OCI-LY7 (cell line): Measurements from ENCODE around the gene MSANTD1.

ENCODE experiments used
- EZH2phosphoT487 ChIP-seq: fragments of 200-600 bp; sonication (generic); IDR thresholded peaks from 2 replicates; pipeline ENCODE4 v1.6.1; 2018; ENCODE audit warnings: low read depth, borderline replicate concordance, mild to moderate bottlenecking, mixed run types, antibody characterized with exemption, low read length, moderate library complexity, mixed read lengths
- TF ChIP-seq, protein P1 (sequence below): fragments of 200-600 bp; sonication (generic); conservative IDR thresholded peaks from 2 replicates; pipeline ENCODE4 v1.5.1; 2014; ENCODE audit warnings: mild to moderate bottlenecking, antibody characterized with exemption, low read length, moderate library complexity, mixed read lengths

DNA sequence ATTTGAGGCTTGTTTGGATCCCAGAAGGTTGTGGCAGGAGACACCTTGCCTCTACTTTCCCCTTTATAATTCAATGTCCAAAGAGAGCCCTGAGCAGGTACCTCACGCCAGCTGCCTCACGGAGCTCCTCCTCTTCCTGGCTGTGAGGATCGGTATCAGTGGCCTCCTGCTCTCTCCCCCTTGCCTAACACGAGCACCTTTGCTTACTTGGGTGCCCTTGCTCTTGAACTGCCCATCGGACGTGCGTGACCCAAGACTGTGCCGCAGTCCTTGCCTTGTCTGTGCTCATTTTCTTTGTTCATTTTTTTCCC is 27.8 kb upstream of the MSANTD1 start:
- TF ChIP-seq, protein P1, sequence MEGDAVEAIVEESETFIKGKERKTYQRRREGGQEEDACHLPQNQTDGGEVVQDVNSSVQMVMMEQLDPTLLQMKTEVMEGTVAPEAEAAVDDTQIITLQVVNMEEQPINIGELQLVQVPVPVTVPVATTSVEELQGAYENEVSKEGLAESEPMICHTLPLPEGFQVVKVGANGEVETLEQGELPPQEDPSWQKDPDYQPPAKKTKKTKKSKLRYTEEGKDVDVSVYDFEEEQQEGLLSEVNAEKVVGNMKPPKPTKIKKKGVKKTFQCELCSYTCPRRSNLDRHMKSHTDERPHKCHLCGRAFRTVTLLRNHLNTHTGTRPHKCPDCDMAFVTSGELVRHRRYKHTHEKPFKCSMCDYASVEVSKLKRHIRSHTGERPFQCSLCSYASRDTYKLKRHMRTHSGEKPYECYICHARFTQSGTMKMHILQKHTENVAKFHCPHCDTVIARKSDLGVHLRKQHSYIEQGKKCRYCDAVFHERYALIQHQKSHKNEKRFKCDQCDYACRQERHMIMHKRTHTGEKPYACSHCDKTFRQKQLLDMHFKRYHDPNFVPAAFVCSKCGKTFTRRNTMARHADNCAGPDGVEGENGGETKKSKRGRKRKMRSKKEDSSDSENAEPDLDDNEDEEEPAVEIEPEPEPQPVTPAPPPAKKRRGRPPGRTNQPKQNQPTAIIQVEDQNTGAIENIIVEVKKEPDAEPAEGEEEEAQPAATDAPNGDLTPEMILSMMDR, result no peak
- no peak for TF ChIP-seq EZH2phosphoT487
